CD4-positive, alpha-beta T cell treated with Interleukin-4 for 4 hours (primary cell): ENCODE data around the gene DNAJC11.
"Not testable (repeated sequence)": the region's sequence is repeated elsewhere in the genome, so short reads cannot be mapped to it uniquely, and the experiment has no call there.

ENCODE experiments used
- DNase-seq: peaks from one replicate; pipeline ENCODE4 v3.0.0-alpha.2; 2020

The DNAJC11 gene

DNA sequence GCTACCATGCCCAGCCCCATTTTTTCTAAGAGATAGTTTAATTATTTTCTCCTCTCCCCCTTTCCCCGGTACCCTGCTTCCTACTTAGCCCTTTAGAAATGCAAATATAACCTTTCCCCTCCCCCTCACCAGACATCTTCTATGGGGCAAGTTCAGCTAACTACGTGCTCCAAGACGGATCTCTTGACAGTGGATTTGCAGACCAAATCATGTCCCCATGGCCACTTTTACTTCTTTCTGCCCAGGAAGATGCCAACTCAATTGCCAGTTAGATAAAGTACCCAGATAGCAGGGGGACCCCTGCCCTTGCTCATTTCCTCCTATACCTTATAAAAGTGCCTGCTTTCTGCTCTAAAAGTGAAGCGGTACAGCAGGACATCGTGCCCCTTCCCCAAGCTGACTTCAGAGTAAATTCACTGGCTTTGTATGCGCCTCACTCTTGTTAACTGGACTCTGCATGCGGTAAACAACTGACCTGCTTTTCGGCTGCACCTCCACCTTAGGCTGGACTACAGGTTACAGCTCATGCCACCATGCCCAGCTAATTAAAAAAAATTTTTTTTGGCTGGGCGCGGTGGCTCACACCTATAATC, 7.4 kb downstream of the DNAJC11 start:
- no peak for DNase-seq

DNA sequence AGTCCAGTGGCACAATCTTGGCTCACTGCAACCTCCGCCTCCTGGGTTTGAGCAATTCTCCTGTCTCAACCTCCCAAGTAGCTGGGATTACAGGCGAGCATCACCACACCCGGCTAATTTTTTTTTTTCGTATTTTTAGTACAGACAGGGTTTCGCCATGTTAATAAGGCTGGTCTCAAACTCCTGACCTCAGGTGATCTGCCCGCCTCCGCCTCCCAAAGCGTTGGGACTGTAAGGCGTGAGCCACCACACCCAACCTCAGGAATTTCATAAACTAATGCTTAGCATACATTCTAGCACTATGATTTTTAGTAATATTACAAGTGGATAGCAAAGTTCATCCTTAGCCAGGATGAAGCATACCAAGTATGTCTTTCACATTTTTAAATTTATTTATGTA, 8.7 kb downstream of the DNAJC11 start:
- DNase-seq, result no peak

DNA sequence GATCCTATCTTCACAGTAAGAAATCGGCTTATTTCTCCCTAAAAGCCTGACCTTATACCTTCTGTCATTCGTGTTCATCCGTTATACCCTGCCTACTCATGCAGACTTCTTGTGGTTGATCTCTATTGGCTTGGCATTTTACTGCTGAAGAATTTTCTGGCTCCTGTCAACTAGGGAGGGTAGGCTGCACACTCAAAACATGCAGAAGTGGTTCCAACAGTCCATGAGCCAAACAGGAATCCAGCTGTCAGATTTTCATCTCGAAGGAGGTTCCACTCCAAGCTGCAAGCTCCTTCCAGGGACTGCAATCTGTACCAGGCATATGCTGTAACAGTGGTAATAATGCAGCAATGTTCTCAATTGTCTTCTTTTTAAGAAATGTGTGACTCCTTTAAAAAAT, 10.1 kb downstream of the DNAJC11 start:
- no peak for DNase-seq

DNA sequence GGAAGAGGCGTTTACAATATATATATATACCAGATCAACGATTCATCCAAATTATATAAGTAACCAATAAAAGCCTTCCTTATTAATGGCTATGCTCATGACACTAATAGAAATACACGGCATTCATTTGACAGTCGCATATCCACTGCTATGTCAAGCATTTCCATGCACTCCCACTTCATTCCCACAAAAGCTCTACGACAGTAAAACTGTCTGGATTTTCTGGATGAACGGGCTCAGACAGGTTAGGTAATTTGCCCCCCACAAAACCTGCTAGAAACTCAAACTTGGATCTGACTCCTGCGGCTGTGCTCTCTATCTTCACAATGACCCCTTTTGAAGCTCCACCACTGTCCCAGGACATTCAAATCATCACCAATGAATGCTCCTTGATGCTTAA, 11.4 kb downstream of the DNAJC11 start:
- DNase-seq, result no peak

DNA sequence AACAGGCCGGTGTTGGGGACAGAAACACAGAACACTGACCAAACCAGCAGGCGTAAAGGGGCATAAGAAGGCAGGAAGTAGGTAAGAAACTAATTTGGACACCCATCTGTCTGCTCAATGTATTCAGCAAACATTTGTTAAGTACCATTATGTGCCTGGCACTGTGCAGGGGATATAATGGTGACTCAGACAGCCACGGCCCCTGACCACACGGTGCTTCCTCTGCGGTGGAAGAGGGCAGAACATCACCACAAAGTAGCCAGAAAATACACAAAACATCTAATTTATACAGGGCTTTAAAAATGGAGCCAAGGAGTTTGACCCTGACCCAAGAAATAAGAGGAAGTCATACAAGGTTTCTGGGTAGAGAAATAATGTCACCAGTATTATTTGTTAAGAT, 12.9 kb downstream of the DNAJC11 start:
- no peak for DNase-seq

DNA sequence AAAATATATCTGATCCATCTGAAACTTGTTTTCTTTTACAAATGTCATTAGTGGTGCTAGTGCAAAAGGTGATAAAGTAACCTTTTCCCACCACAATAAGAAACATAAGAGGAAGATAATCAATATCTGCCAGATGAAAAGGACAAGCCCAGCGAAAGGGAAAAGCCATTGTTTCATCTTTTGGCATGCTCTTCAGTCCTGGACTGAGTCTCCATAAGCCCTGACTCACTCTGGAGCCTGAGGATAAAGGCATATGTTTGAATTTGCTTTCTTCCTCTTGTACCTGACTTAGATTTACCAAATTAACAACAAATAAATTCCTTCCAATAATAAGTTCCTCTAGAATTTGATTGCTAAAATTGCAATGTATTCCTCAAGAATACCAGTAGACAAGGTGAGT, 13.6 kb downstream of the DNAJC11 start:
- DNase-seq, result no peak

- DNase-seq, result no peak
These were observed 15.3 kb downstream of the DNAJC11 start for GRCh38 chr1:6686294-6686693.

- no peak for DNase-seq
These were observed 16.2 kb downstream of the DNAJC11 start for GRCh38 chr1:6685381-6685780.

- no peak for DNase-seq
These were observed 18.2 kb downstream of the DNAJC11 start for GRCh38 chr1:6683434-6683833.

- no peak for DNase-seq
These were observed 25.7 kb downstream of the DNAJC11 start for GRCh38 chr1:6675941-6676340.

DNA sequence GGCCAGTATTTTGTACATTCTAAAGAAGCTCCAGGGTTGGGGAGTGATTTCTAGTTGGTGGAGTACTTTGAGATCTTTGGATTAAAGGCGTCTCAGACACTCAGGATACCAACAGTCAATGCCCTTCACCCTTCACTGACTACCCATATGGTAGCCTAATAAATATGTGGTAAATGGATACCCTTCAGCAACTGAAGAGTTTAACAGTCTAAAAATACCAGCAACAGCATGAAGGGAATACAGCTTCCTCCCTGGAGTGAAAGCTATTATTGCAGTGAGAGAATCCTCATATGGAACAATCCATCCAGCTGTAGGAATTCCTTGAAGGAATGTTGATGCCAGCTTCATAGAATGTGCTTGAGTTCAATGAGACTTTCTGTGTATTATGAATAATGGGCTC, 26.8 kb downstream of the DNAJC11 start:
- DNase-seq, result no peak

GRCh38 chr1:6673816-6674398, 27.7 kb downstream of the DNAJC11 start:
- no peak for DNase-seq

DNA sequence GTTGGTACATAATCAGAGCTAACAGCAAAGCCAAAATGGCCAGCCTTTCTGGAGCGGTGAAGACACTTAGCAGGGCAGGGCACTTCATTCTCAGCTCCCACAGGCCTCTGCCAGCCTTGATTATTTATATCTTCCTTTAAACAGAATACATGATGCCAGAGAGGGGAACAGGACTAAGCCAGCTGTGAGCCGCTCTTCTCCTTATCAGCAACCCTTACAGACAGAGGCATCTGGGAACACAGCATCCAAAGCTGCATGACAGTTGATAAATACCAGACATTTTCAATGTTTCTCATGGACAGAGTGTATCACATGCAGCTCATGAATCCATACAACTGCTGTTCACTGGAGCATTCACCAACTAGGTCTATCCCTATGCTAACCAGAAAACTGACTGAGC, 29.1 kb downstream of the DNAJC11 start:
- no peak for DNase-seq

DNA sequence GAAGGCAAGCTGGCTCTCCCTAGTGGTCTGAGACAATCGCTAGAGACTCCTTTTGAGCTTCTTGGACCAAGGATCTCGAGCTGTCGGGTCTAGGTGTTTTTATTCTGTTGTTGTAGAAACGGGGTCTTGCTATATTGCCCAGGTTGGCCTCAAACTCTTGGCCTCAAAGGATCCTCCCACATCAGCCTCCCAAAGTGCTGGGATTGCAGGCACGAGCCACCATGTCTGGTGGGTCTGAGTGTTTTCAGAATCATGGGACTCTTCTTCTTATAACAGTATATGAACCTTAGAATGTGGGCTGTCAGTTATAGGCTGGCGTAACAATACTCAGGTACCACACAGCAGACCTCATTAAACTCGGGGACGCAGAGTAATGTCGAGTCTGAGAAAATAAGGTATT, 33.1 kb downstream of the DNAJC11 start:
- DNase-seq, result no peak

- no peak for DNase-seq
These were observed 34.5 kb downstream of the DNAJC11 start for GRCh38 chr1:6667139-6667538.

DNA sequence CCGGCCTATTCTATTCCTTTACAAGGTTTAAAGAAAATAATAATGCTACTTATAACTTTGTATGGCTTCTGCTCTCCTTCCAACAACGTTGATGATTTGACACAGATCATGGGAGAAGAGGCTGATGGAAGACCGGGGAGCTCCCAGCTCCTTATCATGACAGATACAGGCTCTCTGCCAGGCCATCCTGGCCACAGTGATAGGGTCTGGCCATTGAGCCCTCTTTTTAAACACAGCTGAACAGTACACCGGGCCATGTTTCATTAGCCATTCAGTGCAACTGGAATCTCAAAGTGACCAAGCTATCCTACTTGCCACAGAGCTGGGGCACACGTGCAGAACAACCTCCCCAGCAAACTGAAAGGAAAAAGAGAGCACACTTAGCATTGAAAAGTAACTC, 34.9 kb downstream of the DNAJC11 start:
- DNase-seq, result no peak

DNA sequence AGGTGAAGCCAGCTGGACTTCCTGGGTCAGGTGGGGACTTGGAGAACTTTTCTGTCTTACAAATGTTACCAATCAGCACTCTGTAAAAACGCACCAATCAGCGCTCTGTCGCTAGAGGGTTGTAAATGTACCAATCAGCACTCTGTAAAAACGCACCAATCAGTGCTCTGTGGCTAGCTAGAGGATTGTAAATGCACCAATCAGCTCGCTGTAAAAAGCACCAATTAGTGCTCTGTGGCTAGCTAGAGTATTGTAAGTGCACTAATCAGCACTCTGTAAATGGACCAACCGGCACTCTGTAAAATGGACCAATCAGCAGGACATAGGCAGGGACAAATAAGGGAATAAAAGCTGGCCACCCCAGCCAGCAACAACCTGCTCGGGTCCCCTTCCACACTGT, 39.1 kb downstream of the DNAJC11 start:
- not testable (repeated sequence) for DNase-seq

DNA sequence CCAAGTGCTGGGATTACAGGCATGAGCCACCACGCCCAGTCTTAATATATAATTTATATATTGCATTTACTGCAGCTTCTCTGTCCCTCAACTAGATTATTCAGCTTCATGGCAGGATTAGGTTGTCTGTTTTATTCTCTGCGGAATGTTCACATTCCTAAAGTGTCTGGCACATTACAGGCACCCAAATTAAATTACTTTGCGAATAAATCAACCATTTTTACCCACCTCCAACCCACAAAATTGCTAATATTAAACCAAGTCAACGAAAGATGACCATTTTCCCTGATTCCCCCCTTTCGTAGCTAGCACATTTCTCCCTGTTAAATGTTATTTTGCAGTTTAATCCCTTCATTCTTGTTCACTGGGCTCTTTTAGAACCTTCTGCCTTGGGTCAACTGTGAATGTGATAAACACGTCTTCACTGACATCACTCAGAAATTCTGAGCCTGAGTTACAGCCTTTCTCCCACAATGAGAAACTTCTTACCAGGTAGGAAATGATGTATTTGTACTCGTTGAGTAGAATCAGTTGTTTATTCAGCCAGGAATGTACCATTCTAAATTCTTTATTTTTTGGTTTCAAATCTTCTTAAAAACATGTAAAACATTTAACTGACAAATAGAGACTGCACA, 41.1 kb downstream of the DNAJC11 start:
- no peak for DNase-seq

DNA sequence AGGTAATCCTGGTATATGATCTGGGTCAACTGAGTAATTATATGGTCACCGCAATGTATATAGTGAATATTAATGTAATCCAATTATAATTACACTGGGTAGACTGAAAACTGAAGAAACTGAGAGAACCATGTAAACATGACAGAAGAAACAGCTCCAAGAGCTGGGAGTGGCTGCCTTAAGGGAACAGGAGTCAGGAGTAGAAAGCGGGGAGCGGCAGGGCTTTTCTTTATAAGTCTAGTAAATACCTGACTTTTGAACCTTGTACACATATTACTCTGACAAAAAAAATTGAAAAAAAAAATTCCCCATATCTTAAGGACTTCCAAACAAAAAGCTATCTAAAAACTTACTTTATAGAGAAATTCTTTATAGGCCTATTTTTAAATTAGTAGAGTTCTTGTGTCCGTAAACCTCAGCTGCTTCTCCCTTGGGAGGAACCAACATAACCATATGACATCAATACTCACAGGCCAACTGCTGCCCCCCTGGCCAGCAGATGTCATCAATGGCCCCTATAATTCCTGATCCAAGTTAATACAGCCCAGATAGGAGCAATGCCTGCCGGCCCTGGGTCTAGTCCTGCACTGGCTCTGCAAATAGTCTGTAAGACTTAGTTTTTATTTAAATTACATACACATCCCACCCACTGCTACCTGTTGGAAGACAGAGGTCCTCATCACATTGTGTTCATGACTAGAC, 43.1 kb downstream of the DNAJC11 start:
- DNase-seq, result no peak

DNA sequence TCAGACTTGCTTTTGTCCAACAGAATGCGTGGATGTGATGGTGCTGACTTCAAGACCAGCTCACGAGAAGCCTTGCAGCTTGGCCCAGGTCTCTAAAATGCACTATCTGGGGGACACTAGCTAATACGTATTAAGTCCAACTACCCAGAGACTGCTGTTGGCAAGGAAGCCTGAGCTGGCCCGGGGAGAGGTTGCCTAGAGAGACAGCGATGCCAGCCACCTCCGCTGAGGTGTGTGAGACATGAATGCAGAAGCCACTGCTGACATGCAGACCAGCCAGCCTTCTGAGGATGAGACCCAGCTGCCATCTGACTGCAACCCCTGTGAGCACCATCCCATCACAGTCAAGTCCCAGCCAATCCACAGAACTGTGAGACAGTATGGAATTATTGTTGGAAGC, 44.5 kb downstream of the DNAJC11 start:
- no peak for DNase-seq

GRCh38 chr1:6653436-6654290, 48.0 kb downstream of the DNAJC11 start:
- DNase-seq, result no peak

DNA sequence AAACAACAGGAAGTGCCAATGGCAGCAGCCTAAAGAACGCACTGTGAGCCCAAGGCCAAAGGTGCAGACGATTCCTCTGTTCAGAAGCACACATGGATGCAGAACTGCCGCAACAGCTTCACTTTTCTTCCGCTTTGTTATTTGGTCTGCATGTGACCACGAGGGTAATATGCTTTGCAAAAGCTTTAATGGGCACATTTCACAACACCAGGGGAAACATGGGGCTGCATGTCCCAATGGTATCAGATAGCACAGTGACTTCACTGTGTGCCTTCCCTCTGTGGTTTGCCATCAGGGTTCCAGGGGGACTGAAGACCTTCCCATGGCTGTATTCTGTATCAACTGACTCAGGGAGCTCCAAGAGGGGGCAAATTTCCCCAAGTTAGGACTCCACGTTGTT, 48.6 kb downstream of the DNAJC11 start:
- no peak for DNase-seq

DNA sequence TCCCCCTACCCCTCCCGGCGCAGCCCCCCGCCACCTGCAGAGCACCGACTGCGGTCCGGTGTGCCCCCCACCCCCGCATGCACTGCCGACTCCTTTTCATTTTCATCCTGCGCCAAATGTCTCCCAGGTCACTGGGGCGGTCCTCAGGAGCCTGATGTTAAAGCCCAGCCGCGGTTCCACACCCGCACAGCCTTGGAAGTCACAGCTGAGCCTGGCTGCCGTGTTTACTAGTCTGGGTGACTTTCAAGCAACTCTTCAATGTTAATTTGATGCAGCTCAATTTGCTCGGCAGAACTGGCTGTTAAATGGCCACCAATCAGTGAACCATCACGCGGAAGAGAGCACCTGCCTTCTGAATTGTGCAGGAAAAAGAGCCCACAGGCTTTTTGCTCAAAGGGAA, 49.7 kb downstream of the DNAJC11 start:
- no peak for DNase-seq
